HG03565 (cell line): ENCODE data around the gene OTOGL.
"Not testable (repeated sequence)": the region's sequence is repeated elsewhere in the genome, so short reads cannot be mapped to it uniquely, and the experiment has no call there.

ENCODE experiments used
- ATAC-seq: cut with Tn5 transposase; IDR thresholded peaks from one replicate; pipeline ENCODE4 v1.9.1; 2021; ENCODE audit warnings: mild to moderate bottlenecking, moderate library complexity; ENCODE audit not compliant: unreplicated experiment

Gene OTOGL

GRCh38 chr12:80268924-80269749 lies 169.8 kb downstream of the OTOGL start:
- ATAC-seq = no peak

GRCh38 chr12:80269803-80270552 lies 170.6 kb downstream of the OTOGL start:
- peak; percentile 61 for ATAC-seq

GRCh38 chr12:80271780-80272179 lies 172.4 kb downstream of the OTOGL start:
- ATAC-seq = no peak

GRCh38 chr12:80272387-80272915 lies 173.1 kb downstream of the OTOGL start:
- ATAC-seq = no peak

- no peak for ATAC-seq
Measured at GRCh38 chr12:80273144-80273543, 173.8 kb downstream of the OTOGL start.

GRCh38 chr12:80277732-80278131 lies 178.4 kb downstream of the OTOGL start:
- ATAC-seq = no peak

GRCh38 chr12:80282226-80282625 lies 182.9 kb downstream of the OTOGL start:
- ATAC-seq = no peak

GRCh38 chr12:80282761-80283160 lies 183.4 kb downstream of the OTOGL start:
- no peak for ATAC-seq

- peak; percentile 54 for ATAC-seq
Measured at GRCh38 chr12:80291108-80291754, 191.9 kb downstream of the OTOGL start.

- peak; percentile 39 for ATAC-seq
Measured at GRCh38 chr12:80293347-80293746, 194.0 kb downstream of the OTOGL start.

GRCh38 chr12:80293759-80294158 lies 194.4 kb downstream of the OTOGL start:
- peak; percentile 65 for ATAC-seq

- peak; percentile 43 for ATAC-seq
Measured at GRCh38 chr12:80299219-80299618, 199.9 kb downstream of the OTOGL start.

GRCh38 chr12:80299976-80300375 lies 200.6 kb downstream of the OTOGL start:
- peak; percentile 70 for ATAC-seq

- not testable (repeated sequence) for ATAC-seq
Measured at GRCh38 chr12:80307436-80307835, 208.1 kb downstream of the OTOGL start.

- ATAC-seq = no peak
Measured at GRCh38 chr12:80313209-80313608, 213.9 kb downstream of the OTOGL start.

GRCh38 chr12:80314741-80315140 lies 215.4 kb downstream of the OTOGL start:
- no peak for ATAC-seq

GRCh38 chr12:80316222-80316621 lies 216.9 kb downstream of the OTOGL start:
- ATAC-seq = no peak

GRCh38 chr12:80317307-80317706 lies 218.0 kb downstream of the OTOGL start:
- ATAC-seq = no peak

- ATAC-seq = no peak
Measured at GRCh38 chr12:80317899-80318298, 218.6 kb downstream of the OTOGL start.

GRCh38 chr12:80320121-80320678 lies 220.9 kb downstream of the OTOGL start:
- no peak for ATAC-seq

GRCh38 chr12:80321653-80322052 lies 222.3 kb downstream of the OTOGL start:
- no peak for ATAC-seq
